Natural killer cell (primary cell): ENCODE measurements around the gene SNX18. TPM values are rescaled to one million over a fixed set of nuclear protein-coding genes. Genes with fewer than 3 reads are reported as not detected.

Experiments
- ATAC-seq, 3 donors: fragments of 150-1000 bp in 2 of 3; fragments of 200-7000 bp in 1 of 3; cut with Tn5 transposase; 1 replicate in 1 of 3; 2 replicates in 2 of 3; pipeline ENCODE4 v1.10.0; 2021; ENCODE audit warnings: mild to moderate bottlenecking in 2 of 3, moderate library complexity in 2 of 3
- DNase-seq, 2 donors: peaks; one replicate each; pipeline versions ENCODE4 v3.0.0 to v3.0.0-alpha.2; 2013 to 2021; ENCODE audit warnings: mixed read lengths in 1 of 2
- H3K27ac ChIP-seq: one replicate; pipeline ENCODE4 v1.5.1; 2013; ENCODE audit warnings: mild to moderate bottlenecking, low read length
- H3K27me3 ChIP-seq: one replicate; pipeline ENCODE4 v1.6.1; 2013; ENCODE audit warnings: low read length; ENCODE audit not compliant: control insufficient read depth, insufficient read depth
- H3K36me3 ChIP-seq: one replicate; pipeline ENCODE4 v1.6.1; 2013; ENCODE audit warnings: low read length; ENCODE audit not compliant: control insufficient read depth, insufficient read depth
- H3K4me1 ChIP-seq: one replicate; pipeline ENCODE4 v1.6.1; 2013; ENCODE audit warnings: low read length; ENCODE audit not compliant: control insufficient read depth, insufficient read depth
- H3K4me3 ChIP-seq: one replicate; pipeline ENCODE4 v1.5.1; 2013; ENCODE audit warnings: low read length
- H3K9me3 ChIP-seq: one replicate; pipeline ENCODE4 v1.6.1; 2013; ENCODE audit warnings: low read length; ENCODE audit not compliant: control insufficient read depth, insufficient read depth
- H3K27ac Mint-ChIP-seq, 2 donors: one replicate each; pipeline ENCODE4 v1.8.0; 2022; ENCODE audit warnings: mild to moderate bottlenecking in 2 of 2, mixed read lengths in 2 of 2, moderate library complexity in 1 of 2
- H3K27me3 Mint-ChIP-seq, 2 donors: one replicate each; pipeline ENCODE4 v1.8.0; 2022; ENCODE audit warnings: low read depth in 2 of 2, mixed read lengths in 2 of 2
- H3K36me3 Mint-ChIP-seq: one replicate; pipeline ENCODE4 v1.8.0; 2022; ENCODE audit warnings: mixed read lengths
- H3K4me1 Mint-ChIP-seq, 2 donors: one replicate each; pipeline ENCODE4 v1.8.0; 2022; ENCODE audit warnings: mixed read lengths in 2 of 2
- H3K4me3 Mint-ChIP-seq: one replicate; pipeline ENCODE4 v1.8.0; 2022; ENCODE audit warnings: mild to moderate bottlenecking, moderate library complexity, mixed read lengths
- H3K9me3 Mint-ChIP-seq, 2 donors: one replicate each; pipeline ENCODE4 v1.8.0; 2022; ENCODE audit warnings: mixed read lengths in 2 of 2
- WGBS: methylation state at CpG from one replicate; pipeline ENCODE4 v1.1.7; 2013; ENCODE audit warnings: missing lambda C conversion rate; ENCODE audit not compliant: insufficient coverage; 5-methylcytosine and 5-hydroxymethylcytosine counted together
- intact Hi-C: fragments of 100-400 bp; cut with micrococcal nuclease; formaldehyde crosslinking; loops from one replicate; pipeline ENCODE4 v1.14.2; 2022
- total RNA-seq, 4 donors: library from RNA; stranded (reverse); fragments of 120-200 nt in 1 of 4; gene quantifications; one replicate each; pipeline versions ENCODE4 v1.2.3 to v1.2.4, GENCODE V29; 2013 to 2022
- TF ChIP-seq, protein P1 (sequence below): fragments of 200-600 bp; IDR thresholded peaks from one replicate; pipeline ENCODE4 v1.8.0; 2022; ENCODE audit warnings: antibody characterized with exemption

The SNX18 gene
- total RNA-seq, 3 donors from 2014 or later (not counting 1 experiment from before 2014, with no cell fraction given): 31.1 to 45.6 (median 40.8) TPM

DNA sequence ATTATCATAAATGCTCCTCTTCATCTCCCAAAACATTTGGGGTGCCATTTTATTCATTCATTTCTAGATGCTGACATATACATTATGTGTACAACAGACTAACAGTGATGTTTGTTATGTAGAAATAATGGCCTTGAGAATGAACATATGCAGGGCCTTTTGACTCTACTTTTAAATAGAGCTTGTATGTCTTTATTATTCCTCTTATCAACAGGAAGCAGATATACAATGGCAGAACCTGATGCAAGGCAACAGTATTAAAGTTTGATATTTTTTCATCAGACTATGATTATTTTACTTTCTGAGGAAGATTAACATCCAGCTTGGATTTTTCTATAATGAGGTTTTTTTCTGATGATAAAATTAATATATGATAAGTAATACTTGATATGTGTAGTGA, 44.1 kb downstream of the SNX18 start:
- Histone ChIP-seq H3K4me1 (no peaks in the 10 kb centered on the region), H3K27me3 (no peaks in the 10 kb centered on the region), H3K36me3 (no peaks in the 10 kb centered on the region), H3K4me3 (no peak overlapping the region), H3K27ac (no peak overlapping the region), H3K9me3 (no peaks in the 10 kb centered on the region)
- Mint-ChIP-seq H3K9me3 (no peaks in the 10 kb centered on the region), H3K36me3 (no peaks in the 10 kb centered on the region), H3K27ac (no peak overlapping the region), H3K4me1 (peaks cover 12 to 18% of the 10 kb centered on the region in 2 donors), H3K27me3 (no peaks in the 10 kb centered on the region), H3K4me3 (no peak overlapping the region)
- TF ChIP-seq, protein P1, sequence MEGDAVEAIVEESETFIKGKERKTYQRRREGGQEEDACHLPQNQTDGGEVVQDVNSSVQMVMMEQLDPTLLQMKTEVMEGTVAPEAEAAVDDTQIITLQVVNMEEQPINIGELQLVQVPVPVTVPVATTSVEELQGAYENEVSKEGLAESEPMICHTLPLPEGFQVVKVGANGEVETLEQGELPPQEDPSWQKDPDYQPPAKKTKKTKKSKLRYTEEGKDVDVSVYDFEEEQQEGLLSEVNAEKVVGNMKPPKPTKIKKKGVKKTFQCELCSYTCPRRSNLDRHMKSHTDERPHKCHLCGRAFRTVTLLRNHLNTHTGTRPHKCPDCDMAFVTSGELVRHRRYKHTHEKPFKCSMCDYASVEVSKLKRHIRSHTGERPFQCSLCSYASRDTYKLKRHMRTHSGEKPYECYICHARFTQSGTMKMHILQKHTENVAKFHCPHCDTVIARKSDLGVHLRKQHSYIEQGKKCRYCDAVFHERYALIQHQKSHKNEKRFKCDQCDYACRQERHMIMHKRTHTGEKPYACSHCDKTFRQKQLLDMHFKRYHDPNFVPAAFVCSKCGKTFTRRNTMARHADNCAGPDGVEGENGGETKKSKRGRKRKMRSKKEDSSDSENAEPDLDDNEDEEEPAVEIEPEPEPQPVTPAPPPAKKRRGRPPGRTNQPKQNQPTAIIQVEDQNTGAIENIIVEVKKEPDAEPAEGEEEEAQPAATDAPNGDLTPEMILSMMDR: no peak
- no peak for ATAC-seq
- intact Hi-C loops: no loop called here
- no peak for DNase-seq

DNA sequence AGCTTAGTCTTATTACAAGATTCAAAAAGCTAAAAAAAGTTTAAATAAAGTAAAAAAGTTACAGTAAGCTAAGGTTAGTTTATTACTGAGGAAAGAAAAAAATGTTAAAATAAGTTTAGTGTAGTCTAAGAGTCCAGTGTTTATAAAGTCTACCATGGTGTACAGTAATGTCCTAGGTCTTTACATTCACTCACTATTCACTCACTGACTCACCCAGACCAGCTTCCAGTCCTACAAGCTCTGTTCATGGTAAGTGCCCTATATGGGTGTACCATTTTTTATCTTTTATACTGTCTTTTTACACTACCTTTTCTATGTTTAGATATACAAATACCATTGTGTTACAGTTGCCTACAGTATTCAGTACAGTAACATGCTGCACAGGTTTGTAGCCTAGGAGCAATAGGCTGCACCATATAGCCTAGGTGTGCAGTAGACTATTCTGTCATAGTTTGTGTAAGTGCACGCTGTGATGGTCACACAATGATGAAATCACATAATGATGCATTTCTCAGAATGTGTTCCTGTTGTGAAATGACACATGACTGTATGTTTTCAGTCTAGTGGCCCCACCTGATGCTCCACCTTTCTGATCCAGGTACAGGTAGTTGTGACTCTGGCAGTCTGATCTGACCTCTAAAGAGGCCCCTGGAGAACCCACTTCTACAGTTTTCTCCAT, 45.7 kb downstream of the SNX18 start:
- no peak overlapping the region for H3K4me3 Mint-ChIP-seq
- no peak overlapping the region for H3K27ac ChIP-seq

DNA sequence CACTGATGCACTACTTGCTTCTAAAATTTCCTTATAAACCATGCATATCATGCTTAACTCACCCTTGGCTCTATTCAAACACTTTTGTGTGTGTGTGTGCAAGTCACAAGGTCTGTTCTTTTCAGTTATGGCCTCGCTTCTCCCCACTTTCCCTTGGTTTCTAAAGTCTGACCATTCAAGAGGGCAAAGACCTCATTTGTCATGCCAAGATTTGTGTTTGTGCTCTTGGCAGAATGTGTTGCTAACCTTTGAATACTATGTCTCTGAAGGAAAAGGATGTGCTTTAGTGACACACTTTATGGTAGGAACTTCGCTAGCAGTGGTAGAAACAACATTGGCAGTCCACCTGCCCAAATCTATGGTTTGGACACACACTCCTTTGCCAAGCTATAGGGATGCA, 50.4 kb downstream of the SNX18 start:
- no peak for DNase-seq
- H3K27ac Mint-ChIP-seq: no peak overlapping the region
- TF ChIP-seq, protein P1: no peak

More for the DNA sequence above, 45.7 kb downstream of the SNX18 start:
- Histone ChIP-seq H3K4me1 (no peaks in the 10 kb centered on the region), H3K9me3 (no peaks in the 10 kb centered on the region), H3K27me3 (no peaks in the 10 kb centered on the region), H3K36me3 (no peaks in the 10 kb centered on the region), H3K4me3 (no peak overlapping the region)
- no peak for DNase-seq
- no peaks in the 10 kb centered on the region for H3K36me3 Mint-ChIP-seq
- TF ChIP-seq, protein P1: no peak
- WGBS: 77% methylated on average over 1 of the region's 1 CpG
- H3K27ac Mint-ChIP-seq: no peak overlapping the region
- peaks cover 10 to 18% of the 10 kb centered on the region in 2 donors for H3K4me1 Mint-ChIP-seq
- ATAC-seq: no peak
- H3K27me3 Mint-ChIP-seq: no peaks in the 10 kb centered on the region
- intact Hi-C loops: no loop called here
- H3K9me3 Mint-ChIP-seq: no peaks in the 10 kb centered on the region

DNA sequence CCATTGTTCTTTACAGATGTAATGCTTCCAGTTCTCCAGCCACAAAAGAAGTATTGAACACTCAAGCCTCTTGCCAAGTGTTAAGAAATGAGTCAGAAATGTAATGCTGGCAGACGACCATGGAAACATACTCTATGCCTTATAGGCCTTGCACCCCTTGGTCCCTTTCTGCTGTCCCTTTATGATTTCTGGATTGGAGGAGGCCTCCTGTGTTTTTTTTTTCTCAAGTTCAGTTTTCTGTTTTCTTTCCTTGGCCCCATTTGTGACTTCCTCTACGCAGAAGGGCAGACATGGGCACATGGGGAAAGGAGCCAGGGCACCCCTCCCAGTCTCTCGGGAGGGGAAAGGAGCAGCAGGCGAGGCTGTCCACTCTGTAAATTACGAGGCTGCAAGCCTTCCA, 53.4 kb downstream of the SNX18 start:
- ATAC-seq (no peak), DNase-seq (no peak)
- Histone ChIP-seq H3K27me3 (no peaks in the 10 kb centered on the region), H3K4me1 (no peaks in the 10 kb centered on the region), H3K4me3 (no peak overlapping the region), H3K27ac (no peak overlapping the region), H3K9me3 (no peaks in the 10 kb centered on the region), H3K36me3 (no peaks in the 10 kb centered on the region)
- Mint-ChIP-seq H3K4me1 (peaks cover 25 to 26% of the 10 kb centered on the region in 2 donors), H3K9me3 (no peaks in the 10 kb centered on the region), H3K4me3 (no peak overlapping the region), H3K36me3 (no peaks in the 10 kb centered on the region), H3K27ac (no peak overlapping the region), H3K27me3 (no peaks in the 10 kb centered on the region)
- TF ChIP-seq, protein P1: no peak
- 87% methylated on average over 5 of the region's 5 CpGs for WGBS
- intact Hi-C loops: no loop called here

More for the DNA sequence above, 50.4 kb downstream of the SNX18 start:
- no peak for ATAC-seq
- H3K4me3 Mint-ChIP-seq: no peak overlapping the region
- intact Hi-C loops: no loop called here
- Histone ChIP-seq H3K9me3 (no peaks in the 10 kb centered on the region), H3K4me3 (no peak overlapping the region), H3K4me1 (no peaks in the 10 kb centered on the region), H3K27me3 (no peaks in the 10 kb centered on the region), H3K36me3 (no peaks in the 10 kb centered on the region), H3K27ac (no peak overlapping the region)
- H3K27me3 Mint-ChIP-seq: no peaks in the 10 kb centered on the region
- no peaks in the 10 kb centered on the region for H3K9me3 Mint-ChIP-seq
- no peaks in the 10 kb centered on the region for H3K4me1 Mint-ChIP-seq
- 95% methylated on average over 2 of the region's 2 CpGs for WGBS
- no peaks in the 10 kb centered on the region for H3K36me3 Mint-ChIP-seq
